ENCODE data around the gene VPS35L.
A peak's percentile ranks its signal among the peaks of the same experiment; 100 is the strongest.

Gene VPS35L

DNA sequence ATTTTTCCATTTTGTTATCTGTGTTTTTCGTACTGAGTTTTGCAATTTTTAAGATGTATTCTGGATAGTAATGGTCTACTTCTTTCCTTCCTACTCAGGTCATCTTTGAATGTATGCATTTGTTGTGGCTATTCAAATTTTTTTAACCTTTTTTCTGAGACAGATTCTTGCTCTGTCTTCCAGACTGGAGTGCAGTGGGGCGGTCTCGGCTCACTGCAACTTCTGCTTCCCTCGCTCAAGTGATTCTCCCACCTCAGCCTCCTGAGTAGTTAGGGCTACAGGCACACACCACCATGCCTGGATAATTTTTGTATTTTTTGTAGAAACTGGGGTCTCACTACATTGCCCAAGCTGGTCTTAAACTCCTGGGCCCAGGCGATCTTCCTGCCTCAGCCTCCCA, 33.6 kb downstream of the VPS35L start:
- DNase-seq (ENCODE audit: low read depth): no peak
- TF ChIP-seq, protein P1, sequence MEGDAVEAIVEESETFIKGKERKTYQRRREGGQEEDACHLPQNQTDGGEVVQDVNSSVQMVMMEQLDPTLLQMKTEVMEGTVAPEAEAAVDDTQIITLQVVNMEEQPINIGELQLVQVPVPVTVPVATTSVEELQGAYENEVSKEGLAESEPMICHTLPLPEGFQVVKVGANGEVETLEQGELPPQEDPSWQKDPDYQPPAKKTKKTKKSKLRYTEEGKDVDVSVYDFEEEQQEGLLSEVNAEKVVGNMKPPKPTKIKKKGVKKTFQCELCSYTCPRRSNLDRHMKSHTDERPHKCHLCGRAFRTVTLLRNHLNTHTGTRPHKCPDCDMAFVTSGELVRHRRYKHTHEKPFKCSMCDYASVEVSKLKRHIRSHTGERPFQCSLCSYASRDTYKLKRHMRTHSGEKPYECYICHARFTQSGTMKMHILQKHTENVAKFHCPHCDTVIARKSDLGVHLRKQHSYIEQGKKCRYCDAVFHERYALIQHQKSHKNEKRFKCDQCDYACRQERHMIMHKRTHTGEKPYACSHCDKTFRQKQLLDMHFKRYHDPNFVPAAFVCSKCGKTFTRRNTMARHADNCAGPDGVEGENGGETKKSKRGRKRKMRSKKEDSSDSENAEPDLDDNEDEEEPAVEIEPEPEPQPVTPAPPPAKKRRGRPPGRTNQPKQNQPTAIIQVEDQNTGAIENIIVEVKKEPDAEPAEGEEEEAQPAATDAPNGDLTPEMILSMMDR (conservative IDR thresholded peaks at IDR 0.05; ENCODE audit: control insufficient read depth, insufficient read depth, low read depth, low read length): no peak
- H3K4me3 ChIP-seq (ENCODE audit: control insufficient read depth, low read depth, low read length): no peak overlapping the region

DNA sequence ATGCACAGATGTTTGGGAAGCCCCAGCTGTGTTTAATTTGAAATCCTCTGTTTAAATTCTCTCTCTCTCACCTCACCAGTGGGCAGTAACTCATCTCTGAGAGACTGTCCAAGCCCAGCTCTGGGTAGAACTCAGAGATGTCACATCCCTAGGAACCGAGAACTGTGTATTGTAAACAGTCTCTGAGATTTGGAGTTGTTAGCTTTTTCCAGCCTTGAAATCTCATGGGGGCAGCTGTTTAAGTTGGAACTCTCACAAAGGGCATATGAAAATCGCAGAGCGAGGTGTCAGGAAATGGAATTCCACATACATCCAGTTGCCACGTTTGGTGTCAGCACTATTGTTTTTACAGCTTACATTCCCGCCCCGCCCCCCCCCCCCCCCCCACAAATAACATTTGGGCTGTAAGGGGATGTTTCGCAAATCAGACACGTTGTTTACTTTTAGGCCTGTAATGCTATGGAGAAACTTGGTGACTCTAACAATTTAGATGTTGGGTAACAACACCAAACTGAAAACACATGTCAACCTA, 34.3 kb downstream of the VPS35L start:
- TF ChIP-seq, protein P1 (conservative IDR thresholded peaks at IDR 0.05; ENCODE audit: control insufficient read depth, insufficient read depth, low read depth, low read length): no peak
- no peak overlapping the region for H3K4me3 ChIP-seq (ENCODE audit: control insufficient read depth, low read depth, low read length)
- peak; percentile 89 for DNase-seq (ENCODE audit: low read depth)

DNA sequence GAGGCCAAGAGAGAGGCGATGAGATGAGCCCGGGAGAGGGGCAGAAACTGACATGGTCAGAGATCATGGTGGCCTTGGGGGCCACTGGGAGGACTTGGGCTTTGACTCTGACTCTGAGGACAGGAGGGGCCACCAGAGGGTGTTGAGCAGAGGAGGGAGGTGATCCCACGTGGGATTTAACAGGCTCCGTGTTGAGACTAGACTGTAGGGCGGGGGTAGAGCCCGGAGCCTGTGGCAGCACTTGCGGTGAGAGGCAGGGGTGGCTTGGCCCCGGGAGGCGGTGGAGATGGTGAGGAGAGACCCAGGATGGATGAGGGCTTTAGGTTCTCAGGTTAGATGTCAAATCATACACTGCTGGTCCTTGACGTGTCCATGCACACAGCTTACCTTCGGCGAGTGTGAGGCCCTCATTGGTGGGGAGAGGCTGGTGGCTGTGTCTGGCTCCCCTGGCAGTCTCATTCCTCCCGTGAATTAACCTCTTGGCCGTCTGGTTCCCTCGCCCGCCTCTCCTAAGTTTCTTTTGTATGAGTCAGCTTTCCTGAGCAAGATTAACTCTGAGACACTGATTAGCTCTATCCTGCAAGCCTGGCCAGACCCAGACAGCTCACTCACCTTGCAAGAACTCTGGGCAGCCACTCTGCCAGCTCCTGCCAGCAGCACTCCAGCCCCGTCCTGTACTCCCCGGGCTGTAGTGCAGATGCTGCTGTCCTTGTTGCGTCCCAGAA, 39.7 kb downstream of the VPS35L start:
- TF ChIP-seq, protein P1 (conservative IDR thresholded peaks at IDR 0.05; ENCODE audit: control insufficient read depth, insufficient read depth, low read depth, low read length): no peak
- peak; percentile 73 for DNase-seq (ENCODE audit: low read depth)
- no peak overlapping the region for H3K4me3 ChIP-seq (ENCODE audit: control insufficient read depth, low read depth, low read length)

DNA sequence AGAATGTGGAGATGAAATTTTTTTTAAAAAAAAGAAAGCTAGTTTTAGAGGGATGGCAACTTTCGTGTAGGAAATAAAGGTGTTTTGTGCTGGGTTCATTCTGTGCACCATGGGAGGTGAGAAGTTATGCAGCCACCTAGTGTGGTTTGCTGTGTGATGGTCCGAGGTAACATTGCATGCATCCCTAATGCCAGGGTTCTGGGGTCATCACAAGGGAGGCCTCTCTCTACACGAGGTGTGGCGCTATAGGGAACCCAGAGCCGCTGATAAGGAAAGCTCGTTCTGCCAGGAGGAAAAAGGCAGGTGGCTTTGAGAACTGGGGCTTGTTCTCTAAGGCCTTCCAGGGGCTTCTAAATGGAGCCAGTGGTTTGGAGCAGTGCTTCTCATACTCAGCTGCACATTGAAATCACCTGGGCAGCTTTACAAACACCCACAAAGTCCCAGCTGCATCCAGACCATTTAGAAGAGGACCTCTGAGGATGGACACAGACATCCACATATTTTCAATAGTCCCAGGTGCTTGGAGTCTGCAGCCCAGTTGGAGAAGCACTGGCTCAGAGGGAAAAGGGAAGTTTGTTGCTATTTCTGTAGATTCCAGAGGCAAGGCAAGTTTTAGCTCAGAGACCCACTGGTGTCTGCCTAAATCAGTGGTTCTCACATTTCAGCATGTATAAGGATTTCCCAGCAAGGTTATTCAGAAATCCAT, 43.5 kb downstream of the VPS35L start:
- no peak overlapping the region for H3K4me3 ChIP-seq (ENCODE audit: control insufficient read depth, low read depth, low read length)
- TF ChIP-seq, protein P1 (conservative IDR thresholded peaks at IDR 0.05; ENCODE audit: control insufficient read depth, insufficient read depth, low read depth, low read length): no peak

DNA sequence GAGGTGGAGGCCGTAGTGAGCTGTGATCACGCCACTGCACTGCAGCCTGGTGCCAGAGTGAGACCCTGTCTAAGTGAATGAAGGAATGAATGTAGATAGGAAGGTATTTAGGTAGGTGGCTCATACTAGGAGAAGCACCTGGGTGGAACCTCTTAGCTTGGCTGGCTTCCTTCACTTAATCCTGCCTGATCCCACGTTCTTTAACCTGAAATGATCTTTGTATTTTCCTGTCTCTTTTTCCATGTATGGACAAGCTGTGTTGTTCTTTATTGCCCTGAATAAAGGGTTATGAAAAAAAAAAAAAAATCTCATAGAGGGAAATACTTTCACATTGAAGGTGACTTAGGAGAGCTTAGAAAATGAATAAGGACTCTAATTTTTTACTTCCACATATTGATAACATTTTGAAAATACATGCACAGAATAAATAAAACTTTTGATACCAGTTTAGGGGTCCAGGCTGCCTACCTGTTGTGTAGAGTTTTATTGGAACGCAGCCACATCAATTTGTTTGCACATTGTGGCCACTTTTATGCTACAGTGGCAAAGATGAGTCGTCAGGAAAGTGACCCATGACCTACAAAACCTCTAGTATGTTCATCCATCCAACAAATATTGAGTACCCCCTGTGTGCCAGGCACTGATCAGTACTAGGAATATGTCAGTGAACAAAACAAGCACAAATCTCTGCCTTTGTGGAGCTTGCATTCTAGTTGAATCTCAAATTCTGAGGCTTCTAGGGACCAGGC, 44.6 kb downstream of the VPS35L start:
- no peak overlapping the region for H3K4me3 ChIP-seq (ENCODE audit: control insufficient read depth, low read depth, low read length)
- DNase-seq (ENCODE audit: low read depth): no peak
- TF ChIP-seq, protein P1 (conservative IDR thresholded peaks at IDR 0.05; ENCODE audit: control insufficient read depth, insufficient read depth, low read depth, low read length): no peak

More for the DNA sequence above, 43.5 kb downstream of the VPS35L start:
- no peak for DNase-seq (ENCODE audit: low read depth)
